ENCODE measurements around the gene ZNF557.

DNA sequence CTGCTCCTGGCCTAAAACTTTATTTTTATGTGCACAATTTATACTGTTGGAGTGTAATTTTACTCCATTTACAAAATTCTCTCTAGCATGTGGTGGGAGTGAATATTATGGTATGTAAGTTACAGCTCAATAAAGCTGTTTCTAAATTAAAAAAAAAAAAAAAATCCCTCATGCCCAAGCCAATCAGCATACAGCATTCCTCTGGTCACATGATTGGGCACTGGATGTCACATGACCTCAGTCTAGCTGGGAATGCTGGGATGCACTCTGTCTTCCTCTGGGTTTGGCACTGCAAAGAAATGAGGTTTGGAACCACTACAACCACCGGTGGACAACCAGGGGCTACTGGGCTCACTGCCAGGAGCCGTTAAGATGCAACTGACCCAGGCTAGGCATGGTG, 67.6 kb downstream of the ZNF557 start:
- TF ChIP-seq, protein P1, sequence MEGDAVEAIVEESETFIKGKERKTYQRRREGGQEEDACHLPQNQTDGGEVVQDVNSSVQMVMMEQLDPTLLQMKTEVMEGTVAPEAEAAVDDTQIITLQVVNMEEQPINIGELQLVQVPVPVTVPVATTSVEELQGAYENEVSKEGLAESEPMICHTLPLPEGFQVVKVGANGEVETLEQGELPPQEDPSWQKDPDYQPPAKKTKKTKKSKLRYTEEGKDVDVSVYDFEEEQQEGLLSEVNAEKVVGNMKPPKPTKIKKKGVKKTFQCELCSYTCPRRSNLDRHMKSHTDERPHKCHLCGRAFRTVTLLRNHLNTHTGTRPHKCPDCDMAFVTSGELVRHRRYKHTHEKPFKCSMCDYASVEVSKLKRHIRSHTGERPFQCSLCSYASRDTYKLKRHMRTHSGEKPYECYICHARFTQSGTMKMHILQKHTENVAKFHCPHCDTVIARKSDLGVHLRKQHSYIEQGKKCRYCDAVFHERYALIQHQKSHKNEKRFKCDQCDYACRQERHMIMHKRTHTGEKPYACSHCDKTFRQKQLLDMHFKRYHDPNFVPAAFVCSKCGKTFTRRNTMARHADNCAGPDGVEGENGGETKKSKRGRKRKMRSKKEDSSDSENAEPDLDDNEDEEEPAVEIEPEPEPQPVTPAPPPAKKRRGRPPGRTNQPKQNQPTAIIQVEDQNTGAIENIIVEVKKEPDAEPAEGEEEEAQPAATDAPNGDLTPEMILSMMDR (IDR thresholded peaks at IDR 0.05): no peak
- TF ChIP-seq EZH2 (IDR thresholded peaks at IDR 0.05) (no peak), EZH2phosphoT487 (IDR thresholded peaks at IDR 0.05) (no peak)

Measured in neural progenitor cell (in vitro differentiated cells).